Karpas-422 (cell line): ENCODE results near the gene SSH2. TPM values are rescaled to one million over a fixed set of nuclear protein-coding genes. Genes with fewer than 3 reads are reported as not detected.
"Not testable (repeated sequence)": the region's sequence is repeated elsewhere in the genome, so short reads cannot be mapped to it uniquely, and the experiment has no call there.

Experiments
- DNase-seq: peaks from one replicate; pipeline ENCODE4 v3.0.0-alpha.2; 2015
- H2AFZ ChIP-seq: fragments of 200-600 bp; sonication (generic); 2 replicates; pipeline ENCODE4 v1.6.1; 2014; ENCODE audit warnings: antibody characterized with exemption, low read length, mixed read lengths
- H3K27ac ChIP-seq: fragments of 200-600 bp; sonication (generic); 2 replicates; pipeline ENCODE4 v1.5.1; 2014; ENCODE audit warnings: mild to moderate bottlenecking, low read length, moderate library complexity
- H3K27me3 ChIP-seq: fragments of 200-600 bp; sonication (generic); 2 replicates; pipeline ENCODE4 v1.6.1; 2014; ENCODE audit warnings: low read length, mixed read lengths
- H3K36me3 ChIP-seq: fragments of 200-600 bp; sonication (generic); 2 replicates; pipeline ENCODE4 v1.6.1; 2014; ENCODE audit warnings: low read length, mixed read lengths; ENCODE audit not compliant: insufficient read depth
- H3K4me1 ChIP-seq: fragments of 200-600 bp; sonication (generic); 2 replicates; pipeline ENCODE4 v1.6.1; 2014; ENCODE audit warnings: mild to moderate bottlenecking, low read length, mixed read lengths
- H3K4me2 ChIP-seq: fragments of 200-600 bp; sonication (generic); 2 replicates; pipeline ENCODE4 v1.6.1; 2014; ENCODE audit warnings: low read length, low read depth, mild to moderate bottlenecking; ENCODE audit not compliant: poor library complexity, severe bottlenecking
- H3K4me3 ChIP-seq: fragments of 200-600 bp; sonication (generic); 2 replicates; pipeline ENCODE4 v1.5.1; 2014; ENCODE audit warnings: mild to moderate bottlenecking, antibody characterized with exemption, low read length, mixed read lengths
- H3K79me2 ChIP-seq: fragments of 200-600 bp; sonication (generic); 2 replicates; pipeline ENCODE4 v1.6.1; 2014; ENCODE audit warnings: mild to moderate bottlenecking, low read length, mixed read lengths
- H3K9ac ChIP-seq: fragments of 200-600 bp; sonication (generic); 2 replicates; pipeline ENCODE4 v1.6.0; 2014; ENCODE audit warnings: low read length
- H3K9me2 ChIP-seq: fragments of 200-600 bp; sonication (generic), shearing (Covaris generic); replicated peaks from 2 replicates; pipeline ENCODE4 v1.6.0; 2014; ENCODE audit warnings: mild to moderate bottlenecking, low read length, moderate library complexity; ENCODE audit not compliant: insufficient read depth
- H3K9me3 ChIP-seq: fragments of 300-700, 200-600 bp; sonication (generic); 2 replicates; pipeline ENCODE4 v1.6.1; 2014; ENCODE audit warnings: low read length, mixed read lengths
- H4K20me1 ChIP-seq: fragments of 200-600 bp; sonication (generic); 2 replicates; pipeline ENCODE4 v1.6.1; 2014; ENCODE audit warnings: mild to moderate bottlenecking, antibody characterized with exemption, low read length, low read depth; ENCODE audit not compliant: insufficient read depth
- total RNA-seq: library from RNA; depleted of rRNA; stranded (reverse); fragments of >200 nt; shearing (Covaris generic); gene quantifications from 2 replicates; pipeline ENCODE4 v1.2.3, GENCODE V29; 2014; ENCODE audit warnings: low replicate concordance

The SSH2 gene
- total RNA-seq, 1 experiment from 2014 or later, result 53.9 TPM

GRCh38 chr17:29905086-29905878 lies 24.7 kb downstream of the SSH2 start:
- no peak overlapping the region for H2AFZ ChIP-seq

DNA sequence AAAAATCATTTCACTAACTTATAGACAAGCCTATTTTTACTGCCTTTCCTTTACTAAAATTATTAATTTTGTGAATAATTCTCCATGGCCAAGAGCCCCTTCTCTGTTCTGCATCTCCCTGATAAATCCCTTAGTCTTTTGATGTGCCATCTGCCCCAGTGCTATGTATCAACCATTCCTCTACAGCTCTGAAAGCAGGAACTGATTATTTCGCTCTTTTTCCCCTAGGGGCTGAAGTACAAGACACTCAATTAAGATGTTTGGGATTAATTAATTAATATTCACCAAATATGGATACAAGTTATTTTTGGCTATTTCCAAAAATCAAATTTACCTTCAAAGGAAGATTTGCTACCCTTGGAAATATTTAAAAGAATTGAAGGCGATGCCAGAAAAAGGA lies 26.6 kb downstream of the SSH2 start:
- H3K27ac ChIP-seq, result no peak overlapping the region
- H3K9me2 ChIP-seq, result no peaks in the 10 kb centered on the region
- no peak for DNase-seq
- H3K4me3 ChIP-seq, result no peak overlapping the region
- no peak overlapping the region for H2AFZ ChIP-seq
- no peak overlapping the region for H3K4me2 ChIP-seq
- H4K20me1 ChIP-seq, result no peaks in the 10 kb centered on the region
- H3K36me3 ChIP-seq, result no peaks in the 10 kb centered on the region
- peaks cover 6% of the 10 kb centered on the region; the same call in 1 of the 2 replicates for H3K9me3 ChIP-seq
- H3K4me1 ChIP-seq, result peaks cover 16% of the 10 kb centered on the region
- H3K27me3 ChIP-seq, result no peaks in the 10 kb centered on the region
- H3K79me2 ChIP-seq, result peaks cover 72% of the 10 kb centered on the region
- no peak overlapping the region for H3K9ac ChIP-seq

More at GRCh38 chr17:29905086-29905878, 24.7 kb downstream of the SSH2 start:
- no peak overlapping the region for H3K27ac ChIP-seq
- no peak overlapping the region for H3K4me3 ChIP-seq
- no peaks in the 10 kb centered on the region for H4K20me1 ChIP-seq
- H3K4me1 ChIP-seq, result peaks cover 16% of the 10 kb centered on the region
- DNase-seq, result no peak
- no peak overlapping the region for H3K4me2 ChIP-seq
- H3K9ac ChIP-seq, result no peak overlapping the region
- H3K9me2 ChIP-seq, result no peaks in the 10 kb centered on the region
- H3K79me2 ChIP-seq, result peaks cover 88% of the 10 kb centered on the region
- peaks cover 6% of the 10 kb centered on the region; the same call in 1 of the 2 replicates for H3K9me3 ChIP-seq
- peaks cover under 1% of the 10 kb centered on the region; the same call in 1 of the 2 replicates for H3K36me3 ChIP-seq
- no peaks in the 10 kb centered on the region for H3K27me3 ChIP-seq

GRCh38 chr17:29897136-29897535 lies 32.9 kb downstream of the SSH2 start:
- not testable (repeated sequence) for H3K9me3 ChIP-seq, H3K27me3 ChIP-seq, H3K4me1 ChIP-seq, H3K27ac ChIP-seq, H2AFZ ChIP-seq, H3K4me3 ChIP-seq, H4K20me1 ChIP-seq, H3K4me2 ChIP-seq, H3K36me3 ChIP-seq, H3K9me2 ChIP-seq, H3K9ac ChIP-seq, DNase-seq
- H3K79me2 ChIP-seq, result peaks cover 46% of the 10 kb centered on the region

DNA sequence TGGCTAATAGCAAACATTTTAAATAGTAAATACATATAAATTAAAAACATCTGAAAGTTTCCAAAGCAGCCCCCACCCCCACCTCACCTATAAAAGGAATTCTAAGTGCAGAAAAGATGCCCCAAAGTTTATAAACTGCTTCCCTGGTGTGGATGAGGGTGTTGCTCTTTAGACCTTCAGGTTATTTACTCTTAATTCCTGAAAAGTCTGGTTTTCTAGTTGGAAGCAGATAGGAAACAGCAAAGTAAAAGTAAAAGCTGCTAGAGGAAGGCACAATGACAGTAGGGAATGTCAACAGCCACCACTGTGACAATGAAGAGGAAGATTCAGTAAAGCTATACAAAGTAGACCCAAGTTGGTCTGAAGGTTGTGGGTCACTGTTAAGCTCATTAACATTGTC lies 37.8 kb downstream of the SSH2 start:
- H3K4me2 ChIP-seq, result no peak overlapping the region
- H3K4me1 ChIP-seq, result peaks cover 6% of the 10 kb centered on the region
- no peaks in the 10 kb centered on the region for H3K36me3 ChIP-seq
- no peaks in the 10 kb centered on the region for H3K27me3 ChIP-seq
- H4K20me1 ChIP-seq, result no peaks in the 10 kb centered on the region
- no peak overlapping the region for H3K4me3 ChIP-seq
- H2AFZ ChIP-seq, result no peak overlapping the region
- H3K27ac ChIP-seq, result no peak overlapping the region
- no peaks in the 10 kb centered on the region for H3K9me2 ChIP-seq
- H3K79me2 ChIP-seq, result peaks cover 80% of the 10 kb centered on the region
- no peaks in the 10 kb centered on the region; the same call in 1 of the 2 replicates for H3K9me3 ChIP-seq
- no peak overlapping the region for H3K9ac ChIP-seq
- DNase-seq, result no peak

DNA sequence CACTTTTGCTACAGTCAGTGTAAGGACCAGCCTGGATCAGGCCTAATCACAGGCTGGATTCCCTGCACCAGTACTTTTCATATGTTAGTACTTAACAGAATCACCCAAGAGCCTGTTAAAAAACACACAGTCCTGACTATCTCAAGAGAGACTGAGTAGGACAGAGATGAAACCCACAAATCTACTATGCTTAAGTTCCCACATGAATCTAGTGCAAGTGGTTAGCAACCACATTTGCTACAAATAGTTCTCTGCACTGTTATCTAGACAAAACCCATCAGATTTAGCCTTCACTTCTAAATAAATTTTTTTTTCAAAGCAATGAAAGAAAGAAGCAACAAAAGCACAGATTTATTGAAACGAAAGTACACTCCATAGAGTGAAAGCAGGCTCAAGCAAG lies 38.9 kb downstream of the SSH2 start:
- H3K9me2 ChIP-seq, result no peaks in the 10 kb centered on the region
- H4K20me1 ChIP-seq, result no peaks in the 10 kb centered on the region
- peaks cover 80% of the 10 kb centered on the region for H3K79me2 ChIP-seq

DNA sequence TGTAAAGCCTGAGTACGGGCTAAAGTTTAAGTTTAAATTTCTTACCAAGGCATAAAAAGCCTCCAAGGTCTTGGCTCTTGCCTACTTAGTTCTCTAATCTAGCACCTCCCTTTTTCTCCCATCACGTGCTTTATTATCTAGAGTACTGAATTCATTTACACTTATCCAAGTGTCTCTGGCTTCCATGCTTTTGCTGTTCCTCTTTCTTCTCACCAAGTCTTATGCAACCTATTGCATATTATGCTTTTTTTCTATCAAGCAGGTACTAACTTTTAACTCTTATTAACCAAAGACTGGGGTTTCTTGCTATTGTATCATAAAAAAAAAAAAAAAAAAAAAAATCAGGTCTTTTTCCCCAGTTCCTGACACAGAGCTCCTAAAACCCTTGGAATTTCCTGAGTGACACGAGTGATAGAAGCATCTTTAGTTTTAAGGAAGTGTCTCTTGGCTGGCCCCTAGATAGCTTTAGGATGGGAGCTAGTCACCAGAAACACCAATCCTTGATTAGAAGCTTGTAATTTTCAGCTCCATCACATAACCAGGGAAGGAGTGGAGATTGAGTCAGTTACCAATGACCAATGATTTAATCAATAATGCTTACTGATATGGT lies 44.9 kb downstream of the SSH2 start:
- no peak overlapping the region for H2AFZ ChIP-seq
- no peaks in the 10 kb centered on the region for H3K36me3 ChIP-seq
- no peaks in the 10 kb centered on the region for H4K20me1 ChIP-seq
- no peak for DNase-seq
- H3K9me2 ChIP-seq, result no peaks in the 10 kb centered on the region
- no peak overlapping the region for H3K4me2 ChIP-seq
- no peak overlapping the region for H3K4me3 ChIP-seq
- H3K4me1 ChIP-seq, result peaks cover 41% of the 10 kb centered on the region
- H3K9ac ChIP-seq, result no peak overlapping the region
- H3K79me2 ChIP-seq, result peaks cover 91% of the 10 kb centered on the region
- no peaks in the 10 kb centered on the region for H3K9me3 ChIP-seq
- no peaks in the 10 kb centered on the region for H3K27me3 ChIP-seq
- H3K27ac ChIP-seq, result no peak overlapping the region

More for the DNA sequence above, 38.9 kb downstream of the SSH2 start:
- H3K36me3 ChIP-seq, result no peaks in the 10 kb centered on the region
- no peak overlapping the region for H3K4me3 ChIP-seq
- no peaks in the 10 kb centered on the region; the same call in 1 of the 2 replicates for H3K9me3 ChIP-seq
- no peak overlapping the region for H3K9ac ChIP-seq
- H3K27ac ChIP-seq, result no peak overlapping the region
- H2AFZ ChIP-seq, result no peak overlapping the region
- no peak for DNase-seq
- no peaks in the 10 kb centered on the region for H3K27me3 ChIP-seq
- H3K4me2 ChIP-seq, result no peak overlapping the region
- peaks cover 6% of the 10 kb centered on the region for H3K4me1 ChIP-seq

GRCh38 chr17:29883497-29883896 lies 46.5 kb downstream of the SSH2 start:
- Histone ChIP-seq H4K20me1 (no peaks in the 10 kb centered on the region), H3K27me3 (no peaks in the 10 kb centered on the region), H3K4me3 (no peak overlapping the region), H3K9ac (no peak overlapping the region), H2AFZ (no peak overlapping the region), H3K9me3 (no peaks in the 10 kb centered on the region), H3K4me1 (peaks cover 55% of the 10 kb centered on the region), H3K79me2 (peaks cover 94% of the 10 kb centered on the region), H3K36me3 (no peaks in the 10 kb centered on the region), H3K4me2 (peak overlapping the region; percentile 31), H3K9me2 (no peaks in the 10 kb centered on the region), H3K27ac (peak overlapping the region; percentile 57)
- DNase-seq, result no peak

GRCh38 chr17:29881256-29881655 lies 48.8 kb downstream of the SSH2 start:
- Histone ChIP-seq H2AFZ (no peak overlapping the region), H3K9me3 (no peaks in the 10 kb centered on the region), H3K9me2 (no peaks in the 10 kb centered on the region), H3K27ac (no peak overlapping the region), H3K4me3 (no peak overlapping the region), H3K27me3 (no peaks in the 10 kb centered on the region), H3K4me1 (peaks cover 56% of the 10 kb centered on the region), H4K20me1 (no peaks in the 10 kb centered on the region), H3K79me2 (peaks cover 97% of the 10 kb centered on the region), H3K9ac (no peak overlapping the region), H3K36me3 (no peaks in the 10 kb centered on the region), H3K4me2 (peak overlapping the region; percentile 43)
- no peak for DNase-seq
